HG02588 (cell line): ENCODE measurements around the gene ROR2.

Source experiments
- ATAC-seq: cut with Tn5 transposase; IDR thresholded peaks from one replicate; pipeline ENCODE4 v1.9.1; 2021; ENCODE audit warnings: mild to moderate bottlenecking, moderate library complexity; ENCODE audit not compliant: unreplicated experiment

The ROR2 gene

DNA sequence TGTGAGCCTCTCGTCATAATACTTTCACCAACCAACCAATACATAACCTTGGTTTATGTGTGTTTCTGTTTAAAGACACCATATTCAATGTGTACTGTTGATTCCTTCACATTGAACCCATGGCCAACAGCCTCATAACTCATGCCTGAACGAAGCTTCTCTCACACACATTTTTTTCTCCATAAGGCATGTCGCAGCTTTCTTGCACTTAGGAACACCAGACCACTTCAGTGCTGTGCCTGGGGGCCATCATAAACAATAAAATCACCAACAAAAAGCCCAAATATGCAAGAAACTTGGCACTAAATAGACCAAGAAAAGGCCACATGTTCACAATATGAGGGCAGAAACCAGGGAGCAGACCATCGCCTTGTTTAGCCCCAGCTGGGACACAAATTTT lies 192.2 kb downstream of the ROR2 start:
- no peak for ATAC-seq

DNA sequence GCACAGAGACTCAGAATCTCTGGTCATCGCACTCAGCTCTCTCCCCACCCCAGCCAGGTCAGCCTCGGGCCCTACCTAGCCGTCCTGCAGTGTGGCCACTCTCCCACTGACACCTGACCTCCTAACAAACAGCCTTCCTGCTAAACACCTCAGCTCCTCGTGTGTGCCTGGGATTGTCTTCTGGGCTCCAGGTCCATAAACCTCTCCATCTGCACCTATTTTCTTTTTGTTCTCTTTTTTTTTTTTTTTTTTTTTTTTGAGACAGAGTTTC lies 193.6 kb downstream of the ROR2 start:
- no peak for ATAC-seq

- no peak for ATAC-seq
Observed at GRCh38 chr9:91755761-91756509, 194.1 kb downstream of the ROR2 start.

DNA sequence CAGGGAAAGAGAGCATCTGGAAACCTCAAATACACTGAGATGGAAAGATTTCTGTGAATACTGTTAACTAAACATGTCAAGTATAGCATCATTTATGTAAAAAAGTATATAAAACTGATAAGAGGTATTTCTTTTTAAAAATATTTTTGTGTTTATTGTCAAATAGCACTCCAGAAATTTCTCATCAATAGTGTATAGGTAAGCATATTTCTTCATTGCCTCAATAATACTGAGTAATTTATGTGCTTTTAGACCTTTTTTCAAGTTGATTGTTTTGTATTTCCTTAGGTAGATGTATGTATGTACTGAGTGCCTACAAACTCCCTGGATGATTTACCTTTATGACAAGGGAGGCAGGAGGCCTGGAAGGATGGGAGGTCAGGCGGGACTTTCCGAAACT lies 196.3 kb downstream of the ROR2 start:
- ATAC-seq = no peak

- no peak for ATAC-seq
Observed at GRCh38 chr9:91751922-91752321, 198.1 kb downstream of the ROR2 start.

DNA sequence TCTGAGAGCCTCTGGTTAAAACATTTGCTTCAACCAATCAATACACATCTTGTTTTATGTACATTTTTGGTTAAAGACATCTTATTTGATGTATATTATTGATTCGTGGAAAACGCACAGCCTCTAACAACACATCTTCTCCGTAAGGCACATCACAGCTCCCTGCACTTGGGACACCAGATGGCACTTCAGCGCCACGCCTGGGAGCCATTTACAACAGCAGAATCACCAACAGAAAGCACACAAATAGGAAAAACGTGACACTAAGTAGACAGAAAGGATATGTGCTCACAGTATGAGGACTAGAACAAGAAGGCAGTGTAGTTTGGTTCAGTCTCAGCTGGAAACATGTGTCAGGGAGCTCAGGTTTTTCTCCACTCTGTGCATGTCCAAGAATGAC lies 199.7 kb downstream of the ROR2 start:
- no peak for ATAC-seq

GRCh38 chr9:91746904-91747303 lies 203.1 kb downstream of the ROR2 start:
- ATAC-seq = no peak

GRCh38 chr9:91746357-91746756 lies 203.7 kb downstream of the ROR2 start:
- ATAC-seq = no peak

GRCh38 chr9:91744114-91744513 lies 205.9 kb downstream of the ROR2 start:
- no peak for ATAC-seq

DNA sequence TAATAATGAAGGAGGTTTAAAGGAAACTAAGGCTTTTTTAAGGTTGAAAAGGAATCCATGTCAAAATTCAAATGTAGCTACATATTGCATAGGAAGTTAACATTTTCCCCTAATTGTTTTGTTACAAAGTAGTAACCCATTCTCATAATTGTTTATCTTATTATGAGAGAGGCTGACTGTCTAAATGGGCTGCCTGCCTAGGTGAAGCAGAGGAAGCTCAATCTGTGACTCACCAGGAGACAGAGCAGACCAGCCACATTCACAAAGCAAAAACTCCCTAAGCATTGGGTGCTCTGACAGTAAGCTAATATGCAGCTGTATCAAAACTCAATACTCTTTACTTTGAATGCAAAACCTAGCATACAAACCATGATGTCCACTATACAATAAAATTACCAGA lies 208.5 kb downstream of the ROR2 start:
- ATAC-seq = no peak

GRCh38 chr9:91740701-91741100 lies 209.3 kb downstream of the ROR2 start:
- ATAC-seq = no peak

DNA sequence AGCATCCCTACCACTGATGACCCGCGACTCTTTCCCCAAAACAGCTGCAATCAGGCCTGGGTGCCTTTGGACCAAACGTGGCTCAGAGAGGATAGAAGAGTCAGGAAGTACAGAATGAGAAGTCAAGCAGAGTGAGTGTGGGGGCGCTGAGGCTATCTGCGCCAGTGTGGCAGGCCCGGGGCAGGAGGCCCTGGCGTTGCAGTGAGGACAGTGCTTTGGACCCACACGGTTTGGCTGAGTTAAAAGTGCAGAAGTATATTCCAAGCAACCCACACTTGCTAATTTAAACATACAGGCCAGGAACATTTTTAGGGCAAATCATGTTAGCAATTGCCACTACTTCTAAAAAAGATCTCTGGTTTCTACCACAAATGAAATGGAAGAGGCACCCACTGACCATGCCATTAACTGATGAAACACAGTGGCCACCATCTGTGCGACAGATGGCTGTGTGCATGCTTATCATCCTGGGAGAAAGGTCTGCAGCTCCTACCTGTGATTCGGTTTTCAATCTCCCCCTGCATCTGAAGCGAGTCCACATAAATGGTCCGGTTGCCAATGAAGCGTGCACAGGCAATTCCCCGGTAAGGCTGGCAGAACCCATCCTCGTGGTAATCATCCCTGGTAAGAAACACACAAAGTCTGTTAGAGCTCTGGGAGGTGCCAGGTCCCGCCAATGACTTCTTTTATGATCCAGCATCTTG lies 213.0 kb downstream of the ROR2 start:
- ATAC-seq = no peak

DNA sequence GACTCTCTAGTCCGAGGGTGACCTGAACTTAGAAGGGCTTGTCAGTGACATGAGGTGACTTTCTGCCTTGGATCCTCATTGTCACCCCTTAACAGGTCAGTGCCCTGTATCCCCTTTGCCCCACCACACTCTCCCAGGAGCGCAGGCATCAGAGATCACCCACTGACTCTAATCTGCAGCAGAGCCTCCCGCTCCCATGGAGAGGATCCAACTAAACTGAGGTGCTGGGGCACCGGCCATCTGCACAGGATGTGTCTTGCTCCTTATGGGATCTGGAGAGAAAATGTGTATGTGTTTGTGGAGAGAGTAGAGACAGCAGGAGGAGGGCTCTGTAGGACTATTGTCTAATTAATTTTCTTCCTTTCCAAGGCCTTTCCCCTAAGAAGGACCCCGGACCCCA lies 213.7 kb downstream of the ROR2 start:
- no peak for ATAC-seq

DNA sequence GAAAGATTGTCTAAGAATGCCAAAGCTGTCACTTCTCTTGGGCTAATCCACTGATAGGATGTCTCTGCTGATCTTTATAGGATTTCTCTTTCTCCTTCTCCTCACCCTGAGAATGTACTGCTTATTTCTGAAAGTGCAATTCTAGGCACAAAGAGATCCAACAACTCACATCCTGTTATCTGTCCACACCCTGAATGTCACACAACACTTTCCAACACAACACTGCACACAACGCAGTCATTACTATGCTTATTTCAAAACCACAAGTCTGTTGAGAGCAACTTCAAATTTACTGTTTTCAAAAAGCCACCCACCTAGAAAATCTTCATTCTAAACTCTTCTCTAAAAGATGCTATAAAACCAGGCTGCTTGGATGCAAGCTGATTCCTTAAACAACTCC lies 215.0 kb downstream of the ROR2 start:
- no peak for ATAC-seq

GRCh38 chr9:91734371-91734981 lies 215.6 kb downstream of the ROR2 start:
- no peak for ATAC-seq

- no peak for ATAC-seq
Observed at GRCh38 chr9:91733006-91733624, 216.9 kb downstream of the ROR2 start.

GRCh38 chr9:91732187-91733005 lies 217.6 kb downstream of the ROR2 start:
- no peak for ATAC-seq

- no peak for ATAC-seq
Observed at GRCh38 chr9:91730806-91731205, 219.2 kb downstream of the ROR2 start.

- no peak for ATAC-seq
Observed at GRCh38 chr9:91729558-91729842, 220.5 kb downstream of the ROR2 start.

GRCh38 chr9:91727972-91728371 lies 222.1 kb downstream of the ROR2 start:
- ATAC-seq = no peak

DNA sequence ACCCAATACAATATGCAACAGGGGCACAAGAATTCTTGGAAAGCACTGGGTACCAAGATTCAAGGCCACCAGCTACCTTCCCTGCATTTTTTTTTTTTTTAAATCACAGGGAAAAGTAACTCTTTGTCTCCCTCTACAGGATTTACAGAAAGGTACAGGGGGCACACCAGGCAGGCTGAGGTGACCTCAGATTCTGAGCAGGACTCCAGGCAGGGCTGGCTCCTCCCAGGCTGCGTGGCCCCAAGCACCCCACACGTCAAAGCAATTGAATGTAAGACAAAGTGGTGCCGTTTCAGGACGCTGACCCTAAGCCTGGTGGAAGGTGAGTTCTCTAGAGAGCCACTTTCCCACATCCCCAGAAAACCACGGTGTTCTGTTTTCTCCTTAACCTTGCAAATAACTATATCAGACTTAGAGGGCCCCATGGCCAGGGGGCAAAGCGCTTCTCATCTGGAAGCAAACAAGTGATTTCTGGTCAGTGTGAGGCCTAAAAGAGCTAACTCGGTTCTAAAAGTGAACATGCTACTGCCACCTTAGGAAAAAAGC lies 222.6 kb downstream of the ROR2 start:
- no peak for ATAC-seq
